A549 (cell line): ENCODE data around the gene SBNO2. TPM values are rescaled to one million over a fixed set of nuclear protein-coding genes. Genes with fewer than 3 reads are reported as not detected.
A peak's percentile ranks its signal among the peaks of the same experiment; 100 is the strongest.

Experiments
- ATAC-seq, 2 experiments: fragments of 200-7000 bp in 1 of 2; fragments of >200 bp in 1 of 2; cut with Nextera tagmentation in 1 of 2; cut with Tn5 transposase in 1 of 2; 3 replicates each; pipeline versions ENCODE4 v1.8.0 to v1.9.1; 2018 to 2020; ENCODE audit warnings: mild to moderate bottlenecking in 1 of 2, moderate library complexity in 1 of 2
- CTCF ChIA-PET: fragments of 300-600 bp; sonication (Branson Sonifier 250); formaldehyde crosslinking; extraction: SDS; loops from one replicate; lab custom pipeline; 2021; ENCODE audit warnings: antibody characterized with exemption, inconsistent platforms; lab: Yijun Ruan, JAX
- POLR2A ChIA-PET: fragments of 350-600 bp; formaldehyde crosslinking; extraction: SDS; loops from one replicate; lab custom pipeline; 2021; ENCODE audit warnings: antibody characterized with exemption, inconsistent platforms; lab: Yijun Ruan, JAX
- DNase-seq, 2 experiments: peaks; one replicate each; pipeline versions ENCODE4 v3.0.0 to v3.0.0-alpha.2; 2011 to 2016; ENCODE audit warnings: low read depth in 1 of 2, low spot score in 1 of 2
- FAIRE-seq: peaks from 2 replicates; lab custom pipeline; 2011; peaks lifted over from hg19 to GRCh38; lab: Jason Lieb, UNC
- H3K27ac ChIP-seq, 2 experiments: fragments of >200 bp; sonication (Bioruptor Twin); formaldehyde crosslinking; 3 replicates each; pipeline ENCODE4 v1.5.1; 2016 to 2017
- H3K4me1 ChIP-seq: fragments of >200 bp; sonication (Bioruptor Twin); formaldehyde crosslinking; 3 replicates; pipeline ENCODE4 v1.6.1; 2016
- H3K4me2 ChIP-seq: fragments of >200 bp; sonication (Bioruptor Twin); formaldehyde crosslinking; 3 replicates; pipeline ENCODE4 v1.6.1; 2016
- H3K4me3 ChIP-seq: fragments of >200 bp; sonication (Bioruptor Twin); formaldehyde crosslinking; 3 replicates; pipeline ENCODE4 v1.5.1; 2016
- H3K9me3 ChIP-seq: fragments of >200 bp; sonication (Bioruptor Twin); formaldehyde crosslinking; 3 replicates; pipeline ENCODE4 v1.6.1; 2016
- ATOH8 ChIP-seq: fragments of 250-450 bp; sonication (Bioruptor Pico); IDR thresholded peaks from 2 replicates; pipeline ENCODE4 v1.5.0; 2020; ENCODE audit warnings: low read depth, mild to moderate bottlenecking, moderate library complexity
- BHLHE40 ChIP-seq: IDR thresholded peaks from 2 replicates; pipeline ENCODE4 v1.6.1; 2012; ENCODE audit warnings: low read depth, low read length, inconsistent platforms
- CBX8 ChIP-seq: fragments of 200-600 bp; sonication (generic); IDR thresholded peaks from 2 replicates; pipeline ENCODE4 v1.6.1; 2016
- FOSB ChIP-seq: fragments of 250-450 bp; sonication (Bioruptor Pico); IDR thresholded peaks from 2 replicates; pipeline ENCODE4 v1.5.0; 2020; ENCODE audit warnings: mild to moderate bottlenecking, moderate library complexity
- FOSL2 ChIP-seq, 2 experiments: fragments of 450-650 bp in 1 of 2; fragments of >200 bp in 1 of 2; sonication (Bioruptor Twin) in 1 of 2; formaldehyde crosslinking; IDR thresholded peaks; 2 replicates each; pipeline versions ENCODE4 v1.5.0 to v1.6.1; 2016 to 2020; ENCODE audit warnings: mild to moderate bottlenecking in 1 of 2, moderate library complexity in 1 of 2
- FOXS1 ChIP-seq: fragments of 250-450 bp; sonication (Bioruptor Pico); IDR thresholded peaks from 2 replicates; pipeline ENCODE4 v1.5.0; 2020; ENCODE audit warnings: mild to moderate bottlenecking, moderate library complexity
- GATA3 ChIP-seq: IDR thresholded peaks from 2 replicates; pipeline ENCODE4 v1.6.1; 2012; ENCODE audit warnings: borderline replicate concordance
- HOXB5 ChIP-seq: fragments of 250-450 bp; sonication (Bioruptor Pico); IDR thresholded peaks from 2 replicates; pipeline ENCODE4 v1.5.0; 2020; ENCODE audit warnings: mild to moderate bottlenecking, moderate library complexity
- MAX ChIP-seq: IDR thresholded peaks from 2 replicates; pipeline ENCODE4 v1.6.1; 2012
- MAZ ChIP-seq: fragments of 150-350 bp; IDR thresholded peaks from 2 replicates; pipeline ENCODE4 v1.6.1; 2014; ENCODE audit warnings: antibody characterized with exemption, low read depth, low read length, borderline replicate concordance
- MYC ChIP-seq: IDR thresholded peaks from 2 replicates; pipeline ENCODE4 v1.6.1; 2012; ENCODE audit warnings: mild to moderate bottlenecking, inconsistent platforms, low read length, improper control_type of control experiment, borderline replicate concordance
- NPAS2 ChIP-seq: fragments of 250-450 bp; sonication (Bioruptor Pico); IDR thresholded peaks from 2 replicates; pipeline ENCODE4 v1.8.0; 2022; ENCODE audit warnings: mild to moderate bottlenecking, moderate library complexity, borderline replicate concordance
- NR3C1 ChIP-seq: fragments of >200 bp; sonication (Bioruptor Twin); formaldehyde crosslinking; IDR thresholded peaks from 3 replicates; pipeline ENCODE4 v1.6.1; 2017
- PBX3 ChIP-seq: IDR thresholded peaks from 2 replicates; pipeline ENCODE4 v1.6.1; 2012
- PHF8 ChIP-seq: fragments of 200-600 bp; sonication (generic); IDR thresholded peaks from 2 replicates; pipeline ENCODE4 v1.6.1; 2016; ENCODE audit warnings: low read depth, mild to moderate bottlenecking, antibody characterized with exemption, moderate library complexity, borderline replicate concordance
- RAD21 ChIP-seq, 2 experiments: fragments of >200 bp in 1 of 2; sonication (Bioruptor Twin) in 1 of 2; formaldehyde crosslinking in 1 of 2; IDR thresholded peaks in 1 of 2; conservative IDR thresholded peaks in 1 of 2; 2 replicates in 1 of 2; 3 replicates in 1 of 2; pipeline ENCODE4 v1.6.1; 2012 to 2018; ENCODE audit warnings: inconsistent platforms in 1 of 2
- RARB ChIP-seq: fragments of 250-450 bp; sonication (Bioruptor Pico); IDR thresholded peaks from 2 replicates; pipeline ENCODE4 v1.8.0; 2021; ENCODE audit warnings: mild to moderate bottlenecking, moderate library complexity
- RCOR1 ChIP-seq: fragments of 150-350 bp; IDR thresholded peaks from 2 replicates; pipeline ENCODE4 v1.6.1; 2014; ENCODE audit warnings: antibody characterized with exemption, low read length, low read depth
- SMC3 ChIP-seq: fragments of >200 bp; sonication (Bioruptor Twin); formaldehyde crosslinking; IDR thresholded peaks from 3 replicates; pipeline ENCODE4 v1.6.1; 2018; ENCODE audit warnings: inconsistent platforms
- SREBF2 ChIP-seq: fragments of 450-650 bp; IDR thresholded peaks from 2 replicates; pipeline ENCODE4 v1.6.1; 2014; ENCODE audit warnings: mild to moderate bottlenecking, moderate library complexity
- TP53 ChIP-seq: fragments of 250-450 bp; sonication (Bioruptor Pico); IDR thresholded peaks from 2 replicates; pipeline ENCODE4 v1.5.0; 2021; ENCODE audit warnings: mild to moderate bottlenecking, moderate library complexity
- ZC3H11A ChIP-seq: fragments of 450-650 bp; IDR thresholded peaks from 2 replicates; pipeline ENCODE4 v1.6.1; 2014; ENCODE audit warnings: antibody characterized with exemption, mild to moderate bottlenecking
- ZNF302 ChIP-seq: fragments of 250-450 bp; sonication (Bioruptor Pico); IDR thresholded peaks from 2 replicates; pipeline ENCODE4 v1.9.0; 2021; ENCODE audit warnings: inconsistent platforms, mild to moderate bottlenecking, moderate library complexity
- ZSCAN20 ChIP-seq: fragments of 250-450 bp; sonication (Bioruptor Pico); IDR thresholded peaks from 2 replicates; pipeline ENCODE4 v1.8.0; 2022; ENCODE audit warnings: mild to moderate bottlenecking, moderate library complexity
- WGBS: methylation state at CpG from one replicate; pipeline ENCODE4 v1.1.6; 2017; ENCODE audit errors: missing lambda C conversion rate; 5-methylcytosine and 5-hydroxymethylcytosine counted together
- polyA plus RNA-seq, 4 experiments: library from polyadenylated mRNA; depleted of rRNA in 3 of 4; stranded (reverse); fragments of >200 nt; fragmentation: RNase III in 1 of 4; extraction: RNeasy Plus Mini Kit Qiagen cat#74134 plus additional on column Dnase treatment in 1 of 4; gene quantifications; 2 replicates in 3 of 4; 3 replicates in 1 of 4; pipeline ENCODE4 v1.2.3, GENCODE V29; 2011 to 2017
- TF ChIP-seq, protein P1 (sequence below): fragments of 200-600 bp; sonication (generic); IDR thresholded peaks from 2 replicates; pipeline ENCODE4 v1.6.1; 2016; ENCODE audit warnings: antibody characterized with exemption, mild to moderate bottlenecking, moderate library complexity
- TF ChIP-seq, protein P2 (sequence below): fragments of >200 bp; sonication (Bioruptor Twin); formaldehyde crosslinking; IDR thresholded peaks from 2 replicates; pipeline ENCODE4 v1.6.1; 2016

Gene SBNO2
- polyA plus RNA-seq, 2 of the 4 experiments (the other 2 are of a cell fraction) = 6.8 to 27.0 TPM

DNA sequence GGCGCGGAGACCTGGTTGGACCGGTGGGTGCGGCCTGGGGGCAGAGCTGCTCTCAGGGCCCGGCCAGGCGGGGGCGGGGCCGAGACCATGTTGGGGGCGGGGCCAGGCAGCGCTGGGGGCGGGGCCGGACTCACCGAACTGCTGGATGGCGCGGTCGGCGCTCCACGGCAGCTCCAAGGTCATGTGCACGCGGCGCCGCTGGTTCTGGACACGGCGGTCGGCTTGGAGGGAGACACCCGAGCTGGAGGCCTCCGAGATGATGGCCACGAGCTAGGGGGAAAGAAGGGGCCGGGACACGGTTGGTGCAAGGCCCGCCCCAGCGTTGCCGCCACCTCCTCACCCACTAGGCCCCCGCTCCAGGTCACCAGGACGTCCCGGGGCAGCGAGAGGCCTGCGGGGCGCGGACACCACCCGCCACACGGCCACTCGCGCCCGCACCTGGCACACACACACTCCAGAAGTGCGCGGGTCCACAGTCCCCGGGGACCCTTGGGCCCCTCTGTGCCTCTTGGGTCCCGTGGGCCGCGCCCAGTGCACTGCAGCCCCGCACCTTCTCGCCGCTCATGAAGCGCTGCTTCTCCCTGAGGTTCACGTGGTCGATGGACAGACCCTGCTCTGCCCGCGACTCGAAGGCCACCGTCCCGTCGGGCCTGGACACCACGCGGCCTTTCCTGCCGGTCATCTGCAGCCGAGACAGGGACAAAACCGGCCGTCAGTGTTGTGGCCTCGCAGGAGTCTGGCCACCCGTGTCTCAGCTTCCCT, 61.6 kb downstream of the SBNO2 start:
- peaks cover 32% of the 10 kb centered on the region for H3K4me1 ChIP-seq
- ATAC-seq = peak; percentile 1 to 16; a peak in 3 of 6 replicates
- no peak for DNase-seq
- no peak for FAIRE-seq
- H3K4me3 ChIP-seq = no peak overlapping the region
- H3K4me2 ChIP-seq = no peak overlapping the region
- POLR2A ChIA-PET = interaction anchor here (1.5 kb wide), 1 partner anchor 8 kb away, joined by 4 read pairs; the partner anchor contains the start of gene GPX4
- H3K27ac ChIP-seq = peak overlapping the region in 1 of 2 experiments; percentile 84; a peak in 5 of 6 replicates
- CTCF ChIA-PET = interaction anchor here (0.8 to 2.8 kb wide), 35 partner anchors 9 to 141 kb away, joined by 3 to 29 read pairs (median 6); partner anchors contain the start of genes ATP5F1D and SBNO2
- no peaks in the 10 kb centered on the region for H3K9me3 ChIP-seq
- WGBS = 87% methylated on average over 27 of the region's 71 CpGs
- TF ChIP-seq SREBF2 = no peak
- no peak for TF ChIP-seq TP53
- no peak for TF ChIP-seq HOXB5
- no peak for TF ChIP-seq RAD21 (conservative IDR thresholded peaks at IDR 0.05 in 1 of 2, IDR thresholded peaks at IDR 0.05 in 1 of 2)
- TF ChIP-seq ZSCAN20 (CRISPR knock-in tag) = no peak
- TF ChIP-seq ATOH8 (CRISPR knock-in tag) = no peak
- TF ChIP-seq FOSL2 (IDR thresholded peaks at IDR 0.05) = no peak
- no peak for TF ChIP-seq FOSL2 (CRISPR knock-in tag; IDR thresholded peaks at IDR 0.05)
- TF ChIP-seq MAZ = no peak
- no peak for TF ChIP-seq MAX
- TF ChIP-seq MYC = no peak
- TF ChIP-seq BHLHE40 = no peak
- TF ChIP-seq NR3C1 = no peak
- no peak for TF ChIP-seq CBX8
- TF ChIP-seq FOSB (CRISPR knock-in tag) = no peak
- TF ChIP-seq RCOR1 = no peak
- TF ChIP-seq, all 56 proteins: peak for 0

GRCh38 chr19:1111641-1112267, 62.3 kb downstream of the SBNO2 start:
- FAIRE-seq = no peak
- Histone ChIP-seq H3K4me1 (peaks cover 38% of the 10 kb centered on the region), H3K4me3 (no peak overlapping the region), H3K27ac (peak overlapping the region; percentile 56 to 84; a peak in 4 of 6 replicates), H3K4me2 (no peak overlapping the region), H3K9me3 (no peaks in the 10 kb centered on the region)
- no peak for TF ChIP-seq RCOR1
- no peak for TF ChIP-seq GATA3
- TF ChIP-seq PBX3 = no peak
- no peak for TF ChIP-seq BHLHE40
- TF ChIP-seq RARB = no peak
- no peak for TF ChIP-seq FOXS1 (CRISPR knock-in tag)
- TF ChIP-seq HOXB5 = no peak
- TF ChIP-seq ZNF302 (CRISPR knock-in tag) = no peak
- TF ChIP-seq FOSB (CRISPR knock-in tag) = no peak
- no peak for TF ChIP-seq NPAS2
- TF ChIP-seq ZSCAN20 (CRISPR knock-in tag) = no peak
- TF ChIP-seq, protein P1, sequence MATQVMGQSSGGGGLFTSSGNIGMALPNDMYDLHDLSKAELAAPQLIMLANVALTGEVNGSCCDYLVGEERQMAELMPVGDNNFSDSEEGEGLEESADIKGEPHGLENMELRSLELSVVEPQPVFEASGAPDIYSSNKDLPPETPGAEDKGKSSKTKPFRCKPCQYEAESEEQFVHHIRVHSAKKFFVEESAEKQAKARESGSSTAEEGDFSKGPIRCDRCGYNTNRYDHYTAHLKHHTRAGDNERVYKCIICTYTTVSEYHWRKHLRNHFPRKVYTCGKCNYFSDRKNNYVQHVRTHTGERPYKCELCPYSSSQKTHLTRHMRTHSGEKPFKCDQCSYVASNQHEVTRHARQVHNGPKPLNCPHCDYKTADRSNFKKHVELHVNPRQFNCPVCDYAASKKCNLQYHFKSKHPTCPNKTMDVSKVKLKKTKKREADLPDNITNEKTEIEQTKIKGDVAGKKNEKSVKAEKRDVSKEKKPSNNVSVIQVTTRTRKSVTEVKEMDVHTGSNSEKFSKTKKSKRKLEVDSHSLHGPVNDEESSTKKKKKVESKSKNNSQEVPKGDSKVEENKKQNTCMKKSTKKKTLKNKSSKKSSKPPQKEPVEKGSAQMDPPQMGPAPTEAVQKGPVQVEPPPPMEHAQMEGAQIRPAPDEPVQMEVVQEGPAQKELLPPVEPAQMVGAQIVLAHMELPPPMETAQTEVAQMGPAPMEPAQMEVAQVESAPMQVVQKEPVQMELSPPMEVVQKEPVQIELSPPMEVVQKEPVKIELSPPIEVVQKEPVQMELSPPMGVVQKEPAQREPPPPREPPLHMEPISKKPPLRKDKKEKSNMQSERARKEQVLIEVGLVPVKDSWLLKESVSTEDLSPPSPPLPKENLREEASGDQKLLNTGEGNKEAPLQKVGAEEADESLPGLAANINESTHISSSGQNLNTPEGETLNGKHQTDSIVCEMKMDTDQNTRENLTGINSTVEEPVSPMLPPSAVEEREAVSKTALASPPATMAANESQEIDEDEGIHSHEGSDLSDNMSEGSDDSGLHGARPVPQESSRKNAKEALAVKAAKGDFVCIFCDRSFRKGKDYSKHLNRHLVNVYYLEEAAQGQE = no peak
- no peak for TF ChIP-seq ZC3H11A
- no peak for TF ChIP-seq SMC3
- TF ChIP-seq, protein P2, sequence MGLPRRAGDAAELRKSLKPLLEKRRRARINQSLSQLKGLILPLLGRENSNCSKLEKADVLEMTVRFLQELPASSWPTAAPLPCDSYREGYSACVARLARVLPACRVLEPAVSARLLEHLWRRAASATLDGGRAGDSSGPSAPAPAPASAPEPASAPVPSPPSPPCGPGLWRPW = no peak
- no peak for TF ChIP-seq SREBF2
- TF ChIP-seq MAZ = no peak
- no peak for TF ChIP-seq PHF8
- no CpG with 5 or more reads among the region's 18 CpGs for WGBS
- DNase-seq = no peak
- no peak for ATAC-seq
- ChIA-PET POLR2A (no interaction called here), CTCF (interaction anchor here (1.1 to 2.8 kb wide), 13 partner anchors 13 to 141 kb away, joined by 3 to 29 read pairs (median 12); partner anchors contain the start of gene SBNO2)
